PFSK-1 (cell line): ENCODE data around the gene TBC1D9B.

ENCODE experiments used
- FOXP2 ChIP-seq: optimal IDR thresholded peaks from 2 replicates; pipeline ENCODE3; 2011; ENCODE audit warnings: borderline replicate concordance, control low read depth, inconsistent platforms; ENCODE audit not compliant: insufficient read depth; ENCODE audit errors: extremely low read length, extremely low read depth
- POLR2AphosphoS5 ChIP-seq: IDR thresholded peaks from 2 replicates; pipeline ENCODE4 v1.6.1; 2012; ENCODE audit warnings: low read depth, mild to moderate bottlenecking, control low read depth, low read length, moderate library complexity
- SIN3A ChIP-seq: IDR thresholded peaks from 2 replicates; pipeline ENCODE4 v1.6.1; 2012; ENCODE audit warnings: mild to moderate bottlenecking, low read length, moderate library complexity, borderline replicate concordance; ENCODE audit not compliant: insufficient read depth
- TAF1 ChIP-seq: IDR thresholded peaks from 2 replicates; pipeline ENCODE4 v1.6.1; 2012; ENCODE audit warnings: low read length, control low read depth, borderline replicate concordance; ENCODE audit not compliant: insufficient read depth
- TF ChIP-seq, protein P1 (sequence below), 2 experiments: IDR thresholded peaks; 2 replicates each; pipeline versions ENCODE4 v1.6.1 to v1.8.0; 2011 to 2012; ENCODE audit warnings: low read depth in 2 of 2, low read length in 2 of 2, control low read depth in 1 of 2, inconsistent platforms in 1 of 2, mild to moderate bottlenecking in 1 of 2, moderate library complexity in 1 of 2; ENCODE audit not compliant: insufficient read depth in 1 of 2

TBC1D9B gene

DNA sequence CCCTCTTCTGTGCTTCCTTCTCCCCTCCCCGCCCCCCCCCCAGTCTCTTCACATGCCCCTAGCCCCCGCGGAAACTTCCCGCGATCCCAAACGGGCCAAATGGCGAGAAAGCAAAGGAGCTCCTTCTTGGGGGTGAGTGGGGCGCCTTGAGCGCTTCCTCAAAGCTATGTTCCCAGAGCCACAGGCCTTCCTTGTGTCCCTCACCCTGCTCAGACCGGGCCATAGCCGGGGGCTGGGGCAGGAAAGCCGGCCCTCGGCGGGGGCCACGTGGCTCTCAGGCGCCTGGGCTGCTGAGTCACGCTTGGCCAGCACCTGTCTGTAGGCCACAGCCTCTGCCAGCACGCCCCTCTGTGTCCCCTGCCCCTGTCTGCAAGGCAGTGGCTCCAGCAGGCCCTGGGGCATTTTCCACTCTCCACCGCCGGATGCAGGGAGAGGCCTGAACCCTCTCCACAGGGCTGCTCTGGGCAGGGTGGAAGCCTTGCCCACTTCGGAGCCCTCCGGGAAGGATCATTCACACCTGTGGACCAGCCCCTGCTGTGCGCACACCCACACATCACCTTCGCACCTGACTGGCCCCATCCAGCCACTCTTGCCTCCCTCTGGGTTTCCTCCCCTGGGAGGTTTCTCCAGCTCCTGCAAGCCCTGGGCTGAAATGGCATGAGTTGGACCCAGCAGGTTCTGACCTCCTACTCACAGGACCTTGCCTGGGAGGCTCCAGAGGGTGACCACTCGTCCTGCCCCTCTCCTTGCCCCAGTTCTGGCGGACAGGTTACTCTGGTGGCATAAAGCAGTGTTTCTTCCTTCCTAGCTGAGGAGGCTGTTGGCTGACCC lies 88.2 kb downstream of the TBC1D9B start:
- TF ChIP-seq, protein P1, sequence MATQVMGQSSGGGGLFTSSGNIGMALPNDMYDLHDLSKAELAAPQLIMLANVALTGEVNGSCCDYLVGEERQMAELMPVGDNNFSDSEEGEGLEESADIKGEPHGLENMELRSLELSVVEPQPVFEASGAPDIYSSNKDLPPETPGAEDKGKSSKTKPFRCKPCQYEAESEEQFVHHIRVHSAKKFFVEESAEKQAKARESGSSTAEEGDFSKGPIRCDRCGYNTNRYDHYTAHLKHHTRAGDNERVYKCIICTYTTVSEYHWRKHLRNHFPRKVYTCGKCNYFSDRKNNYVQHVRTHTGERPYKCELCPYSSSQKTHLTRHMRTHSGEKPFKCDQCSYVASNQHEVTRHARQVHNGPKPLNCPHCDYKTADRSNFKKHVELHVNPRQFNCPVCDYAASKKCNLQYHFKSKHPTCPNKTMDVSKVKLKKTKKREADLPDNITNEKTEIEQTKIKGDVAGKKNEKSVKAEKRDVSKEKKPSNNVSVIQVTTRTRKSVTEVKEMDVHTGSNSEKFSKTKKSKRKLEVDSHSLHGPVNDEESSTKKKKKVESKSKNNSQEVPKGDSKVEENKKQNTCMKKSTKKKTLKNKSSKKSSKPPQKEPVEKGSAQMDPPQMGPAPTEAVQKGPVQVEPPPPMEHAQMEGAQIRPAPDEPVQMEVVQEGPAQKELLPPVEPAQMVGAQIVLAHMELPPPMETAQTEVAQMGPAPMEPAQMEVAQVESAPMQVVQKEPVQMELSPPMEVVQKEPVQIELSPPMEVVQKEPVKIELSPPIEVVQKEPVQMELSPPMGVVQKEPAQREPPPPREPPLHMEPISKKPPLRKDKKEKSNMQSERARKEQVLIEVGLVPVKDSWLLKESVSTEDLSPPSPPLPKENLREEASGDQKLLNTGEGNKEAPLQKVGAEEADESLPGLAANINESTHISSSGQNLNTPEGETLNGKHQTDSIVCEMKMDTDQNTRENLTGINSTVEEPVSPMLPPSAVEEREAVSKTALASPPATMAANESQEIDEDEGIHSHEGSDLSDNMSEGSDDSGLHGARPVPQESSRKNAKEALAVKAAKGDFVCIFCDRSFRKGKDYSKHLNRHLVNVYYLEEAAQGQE (IDR thresholded peaks at IDR 0.05; ENCODE audit: insufficient read depth in 1 of 2, low read depth in 2 of 2, low read length in 2 of 2), result no peak
- no peak for TF ChIP-seq FOXP2
- no peak for TF ChIP-seq POLR2AphosphoS5

DNA sequence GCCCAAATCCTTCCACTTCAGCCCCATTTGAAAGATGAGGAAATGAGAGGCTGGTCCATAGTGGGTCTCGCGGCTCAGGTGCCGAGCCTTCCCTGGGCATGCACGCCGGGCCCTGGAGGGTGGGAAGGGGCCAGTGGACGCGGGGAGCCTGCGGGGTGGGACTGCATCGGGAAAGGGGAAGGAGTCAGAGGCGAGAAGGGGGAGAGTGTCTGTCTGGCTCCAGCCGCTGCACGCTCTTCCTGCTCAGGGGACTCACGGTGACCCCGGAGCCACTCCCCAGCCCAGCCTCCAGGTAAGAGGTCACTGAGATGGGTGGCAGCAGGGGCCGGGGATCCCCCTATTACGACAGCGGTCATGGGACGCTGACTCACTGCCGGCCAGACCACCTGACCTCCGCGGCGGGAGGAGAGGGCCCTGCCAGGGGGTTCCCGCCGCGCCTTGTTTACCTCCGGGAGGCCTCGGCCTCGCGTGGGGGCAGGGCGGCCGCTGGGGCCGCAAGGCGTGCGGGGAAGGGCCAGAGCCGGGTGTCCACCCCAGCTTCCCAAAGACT lies 88.9 kb downstream of the TBC1D9B start:
- TF ChIP-seq TAF1 (no peak), POLR2AphosphoS5 (peak; percentile 46; the same call in 1 of the 2 replicates), SIN3A (no peak), FOXP2 (no peak)
- TF ChIP-seq, protein P1 (IDR thresholded peaks at IDR 0.05; ENCODE audit: insufficient read depth in 1 of 2, low read depth in 2 of 2, low read length in 2 of 2), result 0 out of 4 replicates have a peak, but pooled peaks of 1 of the 2 experiments have one; percentile 19

DNA sequence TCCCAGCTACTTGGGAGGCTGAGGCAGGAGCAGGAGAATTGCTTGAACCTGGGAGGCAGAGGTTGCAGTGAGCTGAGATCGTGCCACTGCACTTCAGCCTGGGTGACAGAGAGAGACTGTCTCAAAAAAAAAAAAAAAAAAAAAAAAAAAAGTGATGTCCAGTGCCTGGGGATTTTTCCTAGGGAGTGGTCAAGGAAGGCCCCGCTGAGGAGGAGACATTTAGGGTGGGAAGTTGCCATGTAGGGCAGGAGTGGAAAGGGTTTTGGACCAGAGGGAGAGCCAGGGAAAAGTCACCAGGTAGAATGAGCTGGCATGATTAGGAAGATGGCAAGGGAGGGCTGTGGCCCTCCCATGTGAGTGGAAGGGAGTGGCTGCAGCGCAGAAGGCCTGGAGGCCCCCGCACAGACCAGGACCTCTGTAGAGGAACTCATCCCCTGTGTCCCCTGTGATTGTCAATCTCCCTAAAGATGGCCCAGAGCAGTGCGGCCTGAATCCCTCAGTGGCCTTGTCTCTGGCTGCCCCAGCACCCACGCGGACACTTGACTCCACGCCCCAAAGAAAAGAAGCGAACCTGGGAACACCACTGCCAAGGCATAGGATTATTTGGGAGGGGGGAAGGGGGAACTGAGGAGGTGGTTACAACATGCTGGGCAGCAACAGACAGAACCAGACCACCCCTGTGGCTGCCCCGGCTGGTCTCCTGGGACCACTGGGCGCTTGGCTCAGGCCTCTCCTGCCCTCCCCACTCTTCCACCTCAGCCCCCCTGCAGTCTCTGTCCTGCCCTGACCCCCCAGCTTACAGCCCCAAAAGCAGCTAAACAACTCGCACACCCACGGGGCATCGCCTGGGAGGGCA lies 89.6 kb downstream of the TBC1D9B start:
- TF ChIP-seq, protein P1 (IDR thresholded peaks at IDR 0.05; ENCODE audit: insufficient read depth in 1 of 2, low read depth in 2 of 2, low read length in 2 of 2), result no peak
- no peak for TF ChIP-seq TAF1
- no peak for TF ChIP-seq FOXP2
- no peak for TF ChIP-seq SIN3A
- no peak for TF ChIP-seq POLR2AphosphoS5

DNA sequence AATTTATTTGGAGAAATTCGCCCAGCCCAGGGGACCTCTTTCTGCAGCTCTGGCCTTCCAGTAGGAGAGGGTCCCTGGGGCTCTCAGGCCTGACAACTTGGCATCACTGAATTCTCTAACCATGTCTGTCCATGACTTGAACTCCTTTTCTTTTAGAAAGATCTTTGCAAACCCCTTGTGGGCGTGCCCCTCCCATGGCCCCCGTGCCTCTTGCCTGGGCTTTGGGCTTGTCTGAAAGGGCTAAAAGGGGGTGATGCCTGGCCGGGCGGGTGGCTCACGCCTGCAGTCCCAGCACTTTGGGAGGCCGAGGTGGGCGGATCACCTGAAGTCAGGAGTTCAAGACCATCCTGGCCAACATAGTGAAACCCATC lies 90.2 kb downstream of the TBC1D9B start:
- TF ChIP-seq FOXP2 (no peak), SIN3A (no peak), TAF1 (no peak), POLR2AphosphoS5 (no peak)
- TF ChIP-seq, protein P1 (IDR thresholded peaks at IDR 0.05; ENCODE audit: insufficient read depth in 1 of 2, low read depth in 2 of 2, low read length in 2 of 2), result no peak
